Activated effector memory CD4-positive, alpha-beta T cell treated with Interleukin-2 at 50 U/mL for 16 hours (primary cell): ENCODE measurements around the gene OR2J1.
"Not testable (repeated sequence)": the region's sequence is repeated elsewhere in the genome, so short reads cannot be mapped to it uniquely, and the experiment has no call there.

Experiments
- DNase-seq: peaks from one replicate; pipeline ENCODE4 v3.0.0-alpha.2; 2020

The OR2J1 gene

DNA sequence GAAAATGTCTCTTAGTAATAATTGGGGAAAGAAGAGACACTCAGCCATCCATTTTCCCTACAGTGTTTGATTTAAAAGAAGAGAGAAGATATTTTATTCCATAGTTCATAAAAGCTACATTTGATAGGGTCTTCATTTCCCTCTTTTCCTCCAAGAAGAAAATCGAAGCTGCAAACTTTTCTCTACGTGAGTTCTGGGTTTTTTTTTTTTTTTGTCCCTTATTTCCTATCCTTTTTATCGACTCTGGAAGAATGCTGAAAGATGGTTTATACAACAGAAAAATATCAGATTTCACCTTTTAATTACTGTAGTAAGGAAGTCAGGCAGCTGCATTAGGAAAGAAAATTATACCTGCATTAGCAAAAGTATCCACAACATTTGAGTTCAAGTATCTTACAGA is at the start of gene OR2J1:
Gene OR2J1 (plus strand): TSS at position 301 of the 400 bp plus-strand sequence. CDS start 1,453 bp downstream, outside the sequence.
- DNase-seq, result no peak

DNA sequence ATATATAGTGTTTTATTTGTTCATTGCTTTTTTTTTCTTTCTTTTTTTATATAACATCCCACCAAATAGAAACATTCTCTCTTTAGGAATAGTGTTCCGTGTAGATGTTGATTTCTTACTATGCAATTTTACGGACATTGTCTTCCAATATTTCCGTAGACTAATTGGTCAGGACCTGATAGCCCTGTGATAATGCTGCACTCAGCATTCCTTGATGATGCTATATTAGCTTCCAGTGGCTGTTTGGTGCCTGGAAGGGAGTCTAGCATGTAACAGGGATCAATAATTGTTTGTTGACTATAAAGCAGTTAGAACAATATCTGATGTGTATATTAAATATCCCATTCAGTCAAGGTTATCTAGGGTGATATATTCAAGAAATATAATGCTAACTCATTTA is 47.6 kb upstream of the OR2J1 start:
- DNase-seq, result no peak

DNA sequence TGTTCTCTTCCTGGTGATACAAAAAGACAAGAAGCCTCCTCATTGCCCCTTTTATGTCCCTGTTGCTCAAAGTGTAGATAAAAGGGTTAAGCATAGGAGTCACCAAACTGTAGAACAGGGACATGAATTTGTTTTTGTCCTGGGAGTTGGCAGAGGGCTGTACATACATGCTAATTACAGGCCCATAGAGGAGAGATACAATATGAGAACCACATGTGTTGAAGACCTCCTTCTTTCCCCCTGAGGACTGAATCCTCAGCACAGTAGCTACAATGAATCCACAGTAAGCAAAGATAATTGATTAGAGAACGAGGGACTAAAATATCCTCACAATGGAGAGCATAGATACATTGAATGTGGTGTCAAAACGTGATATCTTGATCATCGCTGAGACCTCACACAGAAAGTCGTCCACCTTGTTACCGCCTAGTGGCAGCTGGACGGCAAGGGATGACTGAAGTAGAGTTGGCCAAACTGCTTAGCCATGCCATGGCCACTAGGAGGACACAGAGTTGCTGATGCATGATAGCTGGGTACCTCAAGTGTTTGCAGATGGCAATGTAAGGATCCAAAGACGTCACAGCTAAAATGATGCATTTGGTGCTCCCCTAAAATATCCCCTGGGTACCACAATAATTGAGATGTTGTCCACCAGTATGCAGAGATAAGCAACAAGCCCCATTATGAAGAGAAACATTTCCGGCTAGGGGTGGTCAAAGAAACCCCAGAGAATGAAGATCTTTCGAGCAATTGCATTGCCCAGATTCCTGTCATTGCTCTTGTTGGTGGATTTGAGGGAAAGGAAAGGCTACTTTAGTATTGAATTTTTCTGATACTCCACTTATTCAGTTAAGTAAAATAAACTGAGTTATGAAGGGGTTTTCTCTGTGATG is 27.2 kb upstream of the OR2J1 start:
- no peak for DNase-seq

DNA sequence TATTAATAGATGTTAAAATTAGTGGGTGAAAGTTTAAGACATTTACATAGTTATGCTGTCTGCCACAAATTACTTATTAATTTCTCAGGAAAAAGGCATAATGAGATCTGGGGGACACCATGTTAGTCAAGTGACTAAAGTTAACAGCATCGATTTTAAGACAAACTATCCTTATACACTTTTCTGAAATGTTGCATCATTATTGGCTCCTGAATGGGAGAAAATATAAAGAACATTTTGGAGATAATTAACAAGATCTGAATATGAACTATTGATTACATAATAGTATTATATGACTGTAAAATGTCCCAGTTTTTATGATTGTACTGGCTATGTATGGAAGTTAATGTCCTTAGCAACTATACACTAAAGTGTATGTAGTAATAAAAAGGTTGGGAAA is 20.1 kb upstream of the OR2J1 start:
- no peak for DNase-seq

DNA sequence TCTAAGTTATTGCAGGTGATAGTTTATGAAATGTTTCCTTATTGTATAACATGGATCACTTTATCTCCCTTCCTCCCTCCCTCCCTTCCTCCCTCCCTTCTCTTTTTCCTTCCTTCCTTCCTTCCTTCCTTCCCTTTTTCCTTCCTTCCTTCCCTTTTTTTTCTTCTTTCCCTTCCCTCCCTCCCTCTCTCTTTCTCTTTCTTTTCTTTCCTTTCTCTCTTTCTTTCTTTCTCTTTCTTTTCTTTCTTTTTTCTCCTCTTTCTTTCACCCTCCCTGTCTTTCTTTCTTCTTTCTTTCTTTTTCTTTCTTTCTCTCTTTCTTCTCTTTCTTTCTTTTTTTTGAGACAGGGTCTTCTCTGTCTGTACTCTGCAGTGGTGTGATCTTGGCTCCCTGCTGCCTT is 18.0 kb upstream of the OR2J1 start:
- DNase-seq, result no peak

DNA sequence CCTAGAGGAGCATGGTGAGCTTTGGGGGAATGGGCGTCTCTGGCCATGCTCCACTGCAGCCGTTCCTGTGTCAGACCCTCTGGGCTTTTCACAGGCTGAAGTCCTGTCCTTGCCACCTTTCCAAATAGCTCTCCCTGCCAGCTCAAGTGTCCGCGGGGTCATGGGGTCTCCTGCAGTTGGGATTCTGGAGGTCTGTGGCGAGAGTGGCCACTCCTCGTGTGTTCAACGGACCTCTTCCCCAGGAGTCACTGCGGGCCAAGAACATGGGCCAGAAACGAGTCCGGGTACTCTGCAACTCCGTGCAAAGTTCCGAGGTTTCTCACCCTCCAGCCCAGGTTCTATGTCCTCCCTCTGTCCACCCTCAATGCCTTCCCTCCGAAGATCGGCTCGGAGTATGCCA is 16.8 kb upstream of the OR2J1 start:
- no peak for DNase-seq

DNA sequence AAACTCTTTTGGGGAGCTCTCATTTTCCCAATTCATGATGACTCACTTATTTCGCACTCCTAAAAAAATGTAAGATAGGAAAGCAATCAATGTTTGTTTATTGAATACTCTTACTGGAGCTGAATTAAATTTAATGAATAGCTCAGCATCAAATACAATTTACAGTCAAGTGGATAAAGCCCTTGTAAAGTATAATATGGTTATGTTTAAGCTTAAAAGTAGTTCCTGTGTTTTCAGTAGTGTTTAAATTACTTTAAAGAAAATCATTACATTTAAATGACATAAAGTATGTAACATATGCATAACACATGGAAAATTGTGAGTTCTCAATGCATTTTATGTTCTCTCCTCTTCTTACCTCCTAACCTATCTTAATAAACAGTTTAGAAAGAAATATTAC is 12.1 kb upstream of the OR2J1 start, which contains the start of gene OR2B3:
Gene OR2B3 (minus strand): TSS at position 101 of the 400 bp plus-strand sequence. CDS start 65 bp downstream, at position 36.
- DNase-seq, result no peak

DNA sequence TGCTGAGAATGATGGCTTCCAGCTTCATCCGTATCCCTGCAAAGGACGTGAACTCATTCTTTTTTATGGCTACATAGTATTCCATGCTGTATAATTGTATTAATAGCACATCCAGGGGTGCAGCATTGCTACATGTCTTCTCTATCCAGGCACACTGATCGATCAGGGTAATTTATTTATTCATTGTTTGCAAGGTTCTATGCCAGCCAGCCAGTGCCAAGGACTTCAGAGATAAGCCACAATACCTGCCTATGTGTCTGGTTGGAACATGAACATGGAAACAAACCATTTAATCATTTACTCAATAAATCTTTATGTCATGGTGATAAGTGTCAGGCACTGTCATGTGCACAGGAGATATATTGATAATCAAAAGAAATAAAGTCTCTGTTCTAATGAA is 6.3 kb upstream of the OR2J1 start:
- no peak for DNase-seq

DNA sequence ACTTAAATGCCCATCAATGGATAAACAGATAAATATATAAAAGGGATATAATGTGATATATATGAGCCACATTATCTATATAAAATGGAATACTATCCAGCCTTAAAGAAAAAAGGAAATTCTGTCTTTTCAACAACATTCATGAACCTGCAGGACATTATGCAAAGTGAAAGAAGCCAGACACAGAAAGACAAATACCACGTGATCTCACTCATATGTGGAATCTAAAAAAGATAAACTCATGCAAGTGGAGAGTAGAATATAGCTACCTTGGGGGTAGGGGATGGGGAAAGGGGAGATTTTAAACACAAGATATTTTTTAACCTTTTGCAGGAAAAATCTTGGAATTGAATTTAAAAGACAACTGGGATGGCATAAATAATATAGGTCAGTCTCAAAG is 1.5 kb upstream of the OR2J1 start:
- no peak for DNase-seq

DNA sequence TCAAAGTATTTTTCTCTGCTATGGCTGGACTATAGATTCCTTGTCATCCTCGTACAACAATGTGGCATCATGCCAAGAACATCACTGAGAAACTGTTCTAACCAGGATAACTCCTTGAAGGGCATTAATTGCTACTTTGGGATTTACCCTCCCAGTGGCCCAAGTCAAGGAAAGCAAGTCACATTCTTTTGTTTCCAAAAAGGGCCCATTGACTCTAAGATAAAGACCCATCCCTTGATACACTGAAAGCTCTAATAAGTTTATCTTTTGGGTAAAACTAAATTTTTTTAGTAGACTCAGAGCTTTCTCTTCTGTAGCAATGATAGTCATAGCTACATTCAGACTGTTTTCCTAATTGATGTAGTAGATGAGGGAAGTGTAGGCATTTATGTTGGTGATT is 8.5 kb downstream of the OR2J1 start, which contains the start of gene OR2J3:
Gene OR2J3 (plus strand): TSS at position 301 of the 400 bp plus-strand sequence. CDS start 3,833 bp downstream, outside the sequence.
- no peak for DNase-seq

DNA sequence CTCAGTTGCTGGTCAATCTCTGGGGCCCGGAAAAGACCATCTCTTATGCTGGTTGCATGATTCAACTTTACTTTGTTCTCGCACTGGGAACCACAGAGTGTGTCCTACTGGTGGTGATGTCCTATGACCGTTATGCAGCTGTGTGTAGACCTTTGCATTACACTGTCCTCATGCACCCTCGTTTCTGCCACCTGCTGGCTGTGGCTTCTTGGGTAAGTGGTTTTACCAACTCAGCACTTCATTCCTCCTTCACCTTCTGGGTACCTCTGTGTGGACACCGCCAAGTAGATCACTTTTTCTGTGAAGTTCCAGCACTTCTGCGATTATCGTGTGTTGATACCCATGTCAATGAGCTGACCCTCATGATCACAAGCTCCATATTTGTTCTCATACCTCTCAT is 12.8 kb downstream of the OR2J1 start:
- DNase-seq, result no peak

DNA sequence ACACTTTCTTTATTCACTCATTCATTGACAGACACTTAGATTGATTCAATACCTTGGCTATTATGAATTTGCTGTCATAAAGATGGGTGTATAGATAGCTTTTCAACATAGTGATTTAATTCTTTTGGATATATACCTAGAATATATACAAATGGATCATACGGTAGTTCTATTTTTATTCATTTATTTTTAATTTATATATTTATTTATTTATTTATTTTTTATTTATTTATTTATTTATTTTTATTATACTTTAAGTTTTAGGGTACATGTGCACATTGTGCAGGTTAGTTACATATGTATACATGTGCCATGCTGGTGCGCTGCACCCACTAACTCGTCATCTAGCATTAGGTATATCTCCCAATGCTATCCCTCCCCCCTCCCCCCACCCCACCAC is 15.7 kb downstream of the OR2J1 start:
- not testable (repeated sequence) for DNase-seq

DNA sequence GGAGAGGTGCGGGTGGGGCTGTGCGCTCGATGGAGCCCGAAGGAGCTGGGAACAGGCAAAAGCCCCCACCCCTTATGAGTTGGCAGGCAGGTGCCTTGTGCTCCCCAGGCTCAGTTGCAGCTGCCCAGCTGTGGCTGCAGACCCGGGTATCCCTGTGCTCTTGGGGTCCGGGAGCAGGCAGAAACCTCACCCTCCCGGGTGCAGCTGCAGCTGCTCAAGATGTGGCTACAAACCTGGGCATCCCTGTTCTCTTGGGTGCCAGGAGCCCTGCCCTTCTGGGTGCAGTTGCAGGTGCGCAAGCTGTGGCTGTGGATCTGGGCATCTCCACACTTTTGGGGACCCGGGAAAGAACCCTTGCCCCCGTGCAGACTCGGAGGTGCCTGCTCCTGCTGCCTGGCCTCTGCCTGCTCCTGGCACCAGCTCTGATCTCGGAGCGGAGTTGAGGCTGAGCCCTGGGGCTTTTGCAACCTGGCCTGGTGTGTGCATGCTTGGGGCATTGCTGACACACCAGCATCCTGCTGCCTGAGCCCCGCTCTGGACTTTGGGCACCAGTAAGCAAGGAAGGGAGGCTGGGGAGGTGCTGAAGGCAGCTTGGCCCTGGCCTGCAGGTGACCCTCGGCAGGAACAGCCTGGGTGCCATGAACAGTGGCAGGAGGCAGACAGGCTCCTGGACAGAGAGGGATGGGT is 30.2 kb downstream of the OR2J1 start:
- no peak for DNase-seq

DNA sequence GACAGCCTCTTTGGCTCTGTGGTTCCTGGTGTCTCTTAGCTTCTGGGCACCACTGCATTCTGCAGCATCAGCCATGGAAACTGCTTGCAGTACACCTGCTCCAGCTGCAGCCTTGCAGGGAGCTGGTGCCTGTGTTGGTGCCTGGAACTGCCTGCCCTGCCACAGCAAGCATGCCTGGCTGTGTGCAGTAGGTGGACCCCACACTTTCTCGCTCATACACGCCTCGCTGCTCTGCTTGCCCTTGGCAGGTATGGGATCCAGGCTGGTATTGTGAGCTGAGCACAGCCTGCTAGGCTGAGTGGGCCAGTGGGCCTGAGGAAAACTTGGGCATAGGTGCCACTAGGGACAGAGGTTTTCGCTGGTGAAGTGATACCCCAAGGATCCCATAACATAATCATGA is 31.4 kb downstream of the OR2J1 start:
- DNase-seq, result no peak

DNA sequence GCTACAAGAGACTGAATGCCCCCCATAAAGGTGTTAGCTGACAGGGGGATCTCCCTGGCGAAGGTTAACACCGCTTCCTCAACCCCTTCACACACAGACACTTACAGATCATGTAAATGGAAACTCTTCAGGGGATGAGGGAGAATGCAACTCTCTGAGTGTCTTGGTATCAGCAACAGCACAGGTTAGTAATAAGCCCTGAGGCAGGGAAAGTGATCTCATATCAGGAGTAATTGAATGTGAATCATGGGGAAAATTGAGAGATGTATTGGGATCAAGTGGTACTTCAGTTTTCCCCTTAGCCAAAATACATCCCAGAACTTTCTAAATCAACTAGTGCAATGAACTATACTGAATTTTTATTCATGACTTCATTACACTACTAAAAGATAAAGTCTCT is 32.4 kb downstream of the OR2J1 start:
- no peak for DNase-seq

DNA sequence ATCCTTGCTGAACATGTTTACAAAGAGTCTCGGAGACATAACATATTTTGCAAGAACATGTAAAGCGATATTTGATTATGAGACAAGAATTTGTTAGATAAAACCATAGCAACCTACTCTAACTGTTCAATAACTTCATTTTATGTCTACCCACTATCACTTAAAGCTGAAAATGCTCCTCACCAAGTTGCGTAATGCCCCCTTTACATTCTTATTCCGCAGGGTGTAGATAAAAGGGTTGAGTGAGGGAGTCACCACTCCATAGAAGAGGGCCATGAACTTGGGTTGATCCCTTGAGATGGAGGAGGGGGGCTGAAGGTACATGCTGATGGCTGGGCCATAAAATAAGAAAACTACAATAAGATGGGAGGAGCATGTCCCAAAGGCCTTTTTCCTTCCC is 38.4 kb downstream of the OR2J1 start:
- no peak for DNase-seq

DNA sequence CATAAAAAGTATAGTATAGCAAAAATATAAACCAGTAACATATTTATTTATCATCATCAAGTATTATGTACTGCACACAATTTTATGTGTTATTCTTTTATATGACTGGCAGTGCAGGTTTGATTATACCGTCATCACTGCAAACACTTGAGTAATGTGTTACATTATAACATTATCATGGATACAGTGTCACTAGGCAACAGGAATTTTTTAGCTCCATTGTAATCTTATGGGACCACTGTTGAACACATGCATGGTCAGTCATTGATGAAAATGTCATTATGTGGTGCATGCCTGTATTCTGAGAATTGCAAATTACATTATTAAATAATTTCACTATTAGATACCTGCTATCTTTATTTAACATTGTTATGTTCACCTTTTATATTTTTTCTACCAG is 42.3 kb downstream of the OR2J1 start:
- no peak for DNase-seq

DNA sequence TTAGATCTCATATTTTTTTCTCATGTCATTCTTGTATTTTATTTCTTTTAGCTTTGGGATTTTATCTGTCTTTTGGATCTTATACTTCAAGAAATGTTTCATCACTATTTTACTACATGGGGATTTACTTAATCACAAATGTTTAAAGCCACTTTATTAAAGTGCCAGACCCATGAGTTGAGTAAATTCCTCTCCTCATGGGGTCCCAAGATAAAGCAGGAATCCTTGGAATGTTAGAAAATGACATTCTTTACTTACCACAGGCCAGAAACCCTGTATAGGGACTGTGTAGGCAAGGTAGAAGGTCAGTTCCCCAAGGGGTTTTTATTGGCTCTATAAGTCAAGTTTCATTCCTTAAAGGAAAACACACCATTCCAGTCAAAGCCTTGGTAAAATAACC is 43.0 kb downstream of the OR2J1 start:
- DNase-seq, result no peak

DNA sequence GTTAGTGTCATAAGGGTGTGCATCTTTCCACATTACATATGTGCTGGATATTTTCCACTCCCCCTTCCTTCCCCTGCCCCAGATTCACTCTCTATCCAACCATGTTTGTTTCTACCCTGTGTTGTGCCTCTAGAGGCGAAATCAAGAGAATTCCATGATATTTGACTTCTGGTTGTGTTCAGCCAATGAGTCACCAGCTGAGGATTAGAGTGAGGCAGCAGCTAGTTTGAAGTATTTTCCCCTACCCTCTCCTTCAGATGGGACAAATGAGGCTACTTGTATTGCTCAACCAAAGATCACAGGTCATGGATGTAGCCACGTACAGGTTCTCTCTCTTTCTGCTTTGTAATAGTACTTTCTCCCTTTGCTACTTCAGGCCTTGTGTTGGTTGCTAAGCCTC is 46.9 kb downstream of the OR2J1 start:
- no peak for DNase-seq

DNA sequence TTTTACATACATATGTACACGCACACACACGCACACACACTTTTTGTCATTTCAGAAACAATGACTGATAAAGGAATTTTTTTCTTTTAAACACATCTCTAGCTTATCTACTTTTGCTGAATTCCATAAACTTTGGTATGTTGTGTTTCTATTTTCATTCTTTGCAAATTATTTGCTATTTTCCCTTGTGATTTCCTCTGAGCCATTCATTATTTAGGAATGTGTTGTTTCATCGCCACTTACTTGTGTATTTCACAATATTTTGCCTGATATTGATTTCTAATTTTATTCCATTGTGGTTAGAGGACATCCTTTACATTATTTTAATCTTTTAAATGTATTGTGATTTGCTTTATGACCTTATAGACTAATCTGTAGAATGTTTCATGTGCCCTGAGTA is 47.8 kb downstream of the OR2J1 start:
- no peak for DNase-seq

DNA sequence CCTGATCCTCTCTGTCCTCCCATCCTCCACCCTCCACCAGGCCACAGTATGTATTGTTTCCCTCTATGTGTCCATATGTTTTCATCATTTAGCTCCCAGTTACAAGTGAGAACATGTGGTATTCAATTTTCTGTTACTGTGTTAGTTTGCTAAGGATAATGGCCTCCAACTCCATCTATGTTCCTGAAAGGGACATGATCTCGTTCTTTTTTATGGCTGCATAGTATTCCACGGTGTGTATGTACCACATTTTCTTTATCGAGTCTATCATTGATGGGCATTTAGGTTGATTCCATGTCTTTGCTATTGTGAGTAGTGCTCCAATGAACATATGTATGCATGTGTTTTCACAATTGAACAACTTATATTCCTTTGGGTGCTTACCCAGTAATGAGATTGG is 50.2 kb downstream of the OR2J1 start:
- DNase-seq, result not testable (repeated sequence)
